Suprapubic skin (tissue), 4 donors: ENCODE measurements around the gene LITAF. TPM values are rescaled to one million over a fixed set of nuclear protein-coding genes. Genes with fewer than 3 reads are reported as not detected.

Experiments
- DNase-seq, 2 donors: peaks; one replicate each; pipeline ENCODE4 v3.0.0-alpha.2; 2019; ENCODE audit warnings: low spot score in 2 of 2
- H3K27ac ChIP-seq: fragments of 200-600 bp; sonication (generic); one replicate; pipeline ENCODE4 v1.5.1; 2019
- H3K27me3 ChIP-seq: fragments of 200-600 bp; sonication (generic); one replicate; pipeline ENCODE4 v1.5.1; 2019
- H3K36me3 ChIP-seq: fragments of 200-600 bp; sonication (generic); one replicate; pipeline ENCODE4 v1.5.1; 2019
- H3K4me1 ChIP-seq: fragments of 200-600 bp; sonication (generic); one replicate; pipeline ENCODE4 v1.5.1; 2019
- H3K4me3 ChIP-seq: fragments of 200-600 bp; sonication (generic); one replicate; pipeline ENCODE4 v1.5.1; 2019; ENCODE audit warnings: mild to moderate bottlenecking
- H3K9me3 ChIP-seq: fragments of 200-600 bp; sonication (generic); one replicate; pipeline ENCODE4 v1.5.1; 2019
- EP300 ChIP-seq: sonication (generic); formaldehyde crosslinking; IDR thresholded peaks from one replicate; pipeline ENCODE4 v1.6.1; 2017; ENCODE audit warnings: antibody characterized with exemption
- POLR2A ChIP-seq, 2 donors: fragments of 450-650 bp; IDR thresholded peaks; one replicate each; pipeline ENCODE4 v1.6.1; 2017; ENCODE audit warnings: antibody characterized with exemption in 2 of 2, mild to moderate bottlenecking in 2 of 2, moderate library complexity in 2 of 2
- POLR2AphosphoS5 ChIP-seq, 3 donors: sonication (generic); formaldehyde crosslinking; IDR thresholded peaks; one replicate each; pipeline ENCODE4 v1.6.1; 2017; ENCODE audit warnings: antibody characterized with exemption in 3 of 3
- WGBS: methylation state at CpG from one replicate; pipeline ENCODE4 v1.1.5; 2018; 5-methylcytosine and 5-hydroxymethylcytosine counted together
- total RNA-seq, 4 donors: library from RNA; depleted of rRNA; stranded (reverse); fragments of >200 nt; gene quantifications; one replicate each; pipeline ENCODE4 v1.1.0, GENCODE V29; 2016
- TF ChIP-seq, protein P1 (sequence below), 2 donors: fragments of 200-600 bp in 1 of 2; fragments of 450-650 bp in 1 of 2; sonication (generic) in 1 of 2; IDR thresholded peaks; one replicate each; pipeline ENCODE4 v1.5.1; 2016 to 2019; ENCODE audit warnings: antibody characterized with exemption in 2 of 2, mild to moderate bottlenecking in 1 of 2, moderate library complexity in 1 of 2

The LITAF gene
- total RNA-seq, 4 donors from 2014 or later, result 48.8 to 82.2 (median 72.8) TPM

DNA sequence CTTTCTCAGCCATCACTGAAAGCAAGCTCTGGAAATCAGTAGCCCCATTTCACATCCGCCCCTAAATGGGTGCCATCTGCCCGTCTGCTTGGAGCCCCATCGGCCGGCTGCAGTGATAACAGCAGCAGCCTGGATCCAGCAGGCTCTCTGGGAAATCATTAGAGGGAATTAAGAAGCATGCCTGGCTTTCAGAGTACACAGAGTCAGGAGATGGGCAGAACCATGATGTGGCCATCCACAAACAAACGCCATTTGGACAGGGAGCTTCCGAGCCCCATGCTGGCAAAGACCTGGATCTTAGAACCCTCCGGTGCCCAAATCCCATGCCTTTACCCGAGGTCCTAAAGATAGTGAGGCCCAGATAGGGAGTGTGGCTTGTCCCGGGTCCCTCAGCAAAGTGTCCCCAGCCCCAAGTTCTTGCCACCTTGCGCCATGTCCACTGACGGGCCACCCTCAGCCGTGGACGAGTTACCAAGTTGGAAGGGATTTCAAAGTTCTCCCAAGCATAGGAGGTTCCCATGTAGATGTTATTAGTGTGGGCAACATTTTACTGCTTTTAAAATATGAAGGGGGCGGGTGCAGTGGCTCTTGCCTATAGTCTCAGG is 1.0 kb upstream of the LITAF start:
- WGBS, result 71% methylated on average over 13 of the region's 14 CpGs
- Histone ChIP-seq H3K4me3 (peak overlapping the region; percentile 92), H3K4me1 (peaks cover 38% of the 10 kb centered on the region), H3K9me3 (no peaks in the 10 kb centered on the region), H3K36me3 (no peaks in the 10 kb centered on the region), H3K27ac (peak overlapping the region; percentile 96), H3K27me3 (no peaks in the 10 kb centered on the region)
- no peak for DNase-seq
- TF ChIP-seq EP300 (no peak), POLR2AphosphoS5 (IDR thresholded peaks at IDR 0.05) (no peak), POLR2A (IDR thresholded peaks at IDR 0.05) (no peak)
- TF ChIP-seq, protein P1, sequence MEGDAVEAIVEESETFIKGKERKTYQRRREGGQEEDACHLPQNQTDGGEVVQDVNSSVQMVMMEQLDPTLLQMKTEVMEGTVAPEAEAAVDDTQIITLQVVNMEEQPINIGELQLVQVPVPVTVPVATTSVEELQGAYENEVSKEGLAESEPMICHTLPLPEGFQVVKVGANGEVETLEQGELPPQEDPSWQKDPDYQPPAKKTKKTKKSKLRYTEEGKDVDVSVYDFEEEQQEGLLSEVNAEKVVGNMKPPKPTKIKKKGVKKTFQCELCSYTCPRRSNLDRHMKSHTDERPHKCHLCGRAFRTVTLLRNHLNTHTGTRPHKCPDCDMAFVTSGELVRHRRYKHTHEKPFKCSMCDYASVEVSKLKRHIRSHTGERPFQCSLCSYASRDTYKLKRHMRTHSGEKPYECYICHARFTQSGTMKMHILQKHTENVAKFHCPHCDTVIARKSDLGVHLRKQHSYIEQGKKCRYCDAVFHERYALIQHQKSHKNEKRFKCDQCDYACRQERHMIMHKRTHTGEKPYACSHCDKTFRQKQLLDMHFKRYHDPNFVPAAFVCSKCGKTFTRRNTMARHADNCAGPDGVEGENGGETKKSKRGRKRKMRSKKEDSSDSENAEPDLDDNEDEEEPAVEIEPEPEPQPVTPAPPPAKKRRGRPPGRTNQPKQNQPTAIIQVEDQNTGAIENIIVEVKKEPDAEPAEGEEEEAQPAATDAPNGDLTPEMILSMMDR (IDR thresholded peaks at IDR 0.05), result no peak

GRCh38 chr16:11586378-11586855 is 302 bp downstream of the LITAF start:
- TF ChIP-seq EP300, result no peak
- TF ChIP-seq, protein P1 (IDR thresholded peaks at IDR 0.05), result no peak
- TF ChIP-seq POLR2A (IDR thresholded peaks at IDR 0.05), result peak in 1 of 2 donors; percentile 82
- no peak for TF ChIP-seq POLR2AphosphoS5 (IDR thresholded peaks at IDR 0.05)
- H3K9me3 ChIP-seq, result no peaks in the 10 kb centered on the region
- H3K27ac ChIP-seq, result peak overlapping the region; percentile 96
- H3K36me3 ChIP-seq, result no peaks in the 10 kb centered on the region
- peak overlapping the region; percentile 92 for H3K4me3 ChIP-seq
- H3K4me1 ChIP-seq, result peaks cover 42% of the 10 kb centered on the region
- DNase-seq, result no peak
- 2% methylated on average over 14 of the region's 48 CpGs for WGBS
- H3K27me3 ChIP-seq, result no peaks in the 10 kb centered on the region

DNA sequence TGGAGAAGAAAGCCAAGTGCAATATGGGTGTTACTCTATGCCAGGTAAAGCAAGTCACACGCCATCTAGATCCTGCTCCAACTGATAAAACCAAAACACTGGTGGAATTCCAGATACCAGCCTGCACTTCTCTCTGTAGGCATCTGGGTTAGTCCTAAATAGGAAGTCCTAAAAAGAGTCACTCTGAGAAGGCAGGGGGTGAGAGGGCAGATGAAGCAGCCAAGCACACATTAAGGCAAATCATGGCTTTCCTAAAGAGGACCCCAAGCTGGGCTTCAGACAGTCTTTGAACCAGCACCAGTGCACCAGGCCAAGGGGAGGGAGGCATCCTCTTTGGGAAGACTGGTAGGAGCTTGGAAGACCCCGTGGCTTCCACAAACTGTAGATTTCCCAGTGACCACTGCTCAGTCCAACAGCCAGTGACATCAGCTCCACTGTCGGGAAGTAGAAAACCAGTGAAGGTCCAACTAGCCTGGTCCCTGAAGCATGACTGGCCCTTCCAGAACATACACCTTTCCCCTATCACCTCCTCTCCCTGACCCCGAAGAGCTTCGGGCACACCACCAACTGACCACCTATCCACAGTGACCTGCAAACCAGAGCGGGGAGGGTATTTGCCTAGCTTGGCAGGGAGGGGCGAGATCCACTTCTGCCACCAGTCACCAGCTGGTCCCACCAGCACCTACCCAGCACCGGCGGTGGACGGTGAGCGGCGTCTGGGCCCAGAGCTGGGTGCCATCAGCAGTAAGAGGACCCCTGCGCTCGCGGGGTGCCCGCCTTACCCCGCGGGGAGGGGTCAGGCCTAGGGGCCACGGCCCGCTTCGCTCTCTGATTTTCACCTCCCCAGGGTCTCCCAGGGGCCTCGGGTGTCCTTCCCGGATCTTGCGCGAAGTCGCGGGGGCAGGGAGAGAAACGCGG is 1.0 kb downstream of the LITAF start:
- peaks cover 42% of the 10 kb centered on the region for H3K4me1 ChIP-seq
- 13% methylated on average over 26 of the region's 29 CpGs for WGBS

GRCh38 chr16:11583889-11584565 is 2.7 kb downstream of the LITAF start:
- Histone ChIP-seq H3K36me3 (no peaks in the 10 kb centered on the region), H3K4me3 (peak overlapping the region; percentile 25), H3K4me1 (peaks cover 46% of the 10 kb centered on the region), H3K27ac (peak overlapping the region; percentile 66), H3K9me3 (no peaks in the 10 kb centered on the region), H3K27me3 (no peaks in the 10 kb centered on the region)
- no peak for DNase-seq
- WGBS, result 16% methylated on average over 7 of the region's 7 CpGs
- TF ChIP-seq POLR2AphosphoS5 (IDR thresholded peaks at IDR 0.05) (no peak), POLR2A (IDR thresholded peaks at IDR 0.05) (no peak), EP300 (no peak)
- TF ChIP-seq, protein P1 (IDR thresholded peaks at IDR 0.05), result no peak

More for the DNA sequence above, 1.0 kb downstream of the LITAF start:
- peak overlapping the region; percentile 96 for H3K27ac ChIP-seq
- H3K27me3 ChIP-seq, result no peaks in the 10 kb centered on the region
- TF ChIP-seq POLR2AphosphoS5 (IDR thresholded peaks at IDR 0.05) (no peak), POLR2A (IDR thresholded peaks at IDR 0.05) (no peak), EP300 (no peak)
- TF ChIP-seq, protein P1 (IDR thresholded peaks at IDR 0.05), result no peak
- DNase-seq, result peak in 1 of 2 donors; percentile 73
- no peaks in the 10 kb centered on the region for H3K36me3 ChIP-seq
- peak overlapping the region; percentile 92 for H3K4me3 ChIP-seq
- no peaks in the 10 kb centered on the region for H3K9me3 ChIP-seq
